Cardiac ventricle fibroblast (primary cell): ENCODE data around the gene PHETA1. TPM values are rescaled to one million over a fixed set of nuclear protein-coding genes. Genes with fewer than 3 reads are reported as not detected.

Source experiments
- total RNA-seq: library from RNA; depleted of rRNA; stranded (reverse); fragments of >200 nt; gene quantifications from 2 replicates; pipeline ENCODE4 v1.2.3, GENCODE V29; 2015

PHETA1 gene, protein sequence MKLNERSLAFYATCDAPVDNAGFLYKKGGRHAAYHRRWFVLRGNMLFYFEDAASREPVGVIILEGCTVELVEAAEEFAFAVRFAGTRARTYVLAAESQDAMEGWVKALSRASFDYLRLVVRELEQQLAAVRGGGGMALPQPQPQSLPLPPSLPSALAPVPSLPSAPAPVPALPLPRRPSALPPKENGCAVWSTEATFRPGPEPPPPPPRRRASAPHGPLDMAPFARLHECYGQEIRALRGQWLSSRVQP
- total RNA-seq, result 10.8 and 21.1 TPM in 2 replicates

GRCh38 chr12:111368788-111369495 is at the start of gene PHETA1:
Gene PHETA1, minus strand, starts transcription at chr12:111369095. Its CDS starts 5,668 bp downstream, at chr12:111363427.

GRCh38 chr12:111405859-111406473 is 37.1 kb upstream of the PHETA1 start, which contains the start of gene SH2B3:
Gene SH2B3, plus strand, starts transcription at chr12:111405923. Its CDS starts 12,223 bp downstream, at chr12:111418146.

Other genes with a start within 250 kb of the PHETA1 start
- 25.9 and 27.6 TPM in 2 replicates for gene SH2B3, start 36.8 kb upstream of the PHETA1 start, total RNA-seq
- gene ATXN2, start 230.2 kb upstream of the PHETA1 start, total RNA-seq, result 23.8 and 29.3 TPM in 2 replicates